Adipose tissue (tissue), 3 donors: Measurements from ENCODE around the gene PLD1. TPM values are rescaled to one million over a fixed set of nuclear protein-coding genes. Genes with fewer than 3 reads are reported as not detected.
A peak's percentile ranks its signal among the peaks of the same experiment; 100 is the strongest.

Source experiments
- H3K27ac ChIP-seq: one replicate; pipeline ENCODE4 v1.5.1; 2013; ENCODE audit warnings: low read depth, low read length
- WGBS, 3 donors: extraction: QIAGEN DNeasy Blood & Tissue Kit; methylation state at CpG; one replicate each; pipeline ENCODE4 v1.1.7; 2013; 5-methylcytosine and 5-hydroxymethylcytosine counted together
- polyA plus RNA-seq, 3 donors: library from polyadenylated mRNA; stranded (reverse); fragments of 200-250 nt; gene quantifications; one replicate each; pipeline ENCODE4 v1.2.3, GENCODE V29; 2013
- donor health status: healthy with polysubstance abuse.
- donor health status: Bipolar disorder and iron deficiency.
- donor health status: healthy.

Gene PLD1
- polyA plus RNA-seq, 3 donors, result 5.4 to 11.9 (median 10.6) TPM

DNA sequence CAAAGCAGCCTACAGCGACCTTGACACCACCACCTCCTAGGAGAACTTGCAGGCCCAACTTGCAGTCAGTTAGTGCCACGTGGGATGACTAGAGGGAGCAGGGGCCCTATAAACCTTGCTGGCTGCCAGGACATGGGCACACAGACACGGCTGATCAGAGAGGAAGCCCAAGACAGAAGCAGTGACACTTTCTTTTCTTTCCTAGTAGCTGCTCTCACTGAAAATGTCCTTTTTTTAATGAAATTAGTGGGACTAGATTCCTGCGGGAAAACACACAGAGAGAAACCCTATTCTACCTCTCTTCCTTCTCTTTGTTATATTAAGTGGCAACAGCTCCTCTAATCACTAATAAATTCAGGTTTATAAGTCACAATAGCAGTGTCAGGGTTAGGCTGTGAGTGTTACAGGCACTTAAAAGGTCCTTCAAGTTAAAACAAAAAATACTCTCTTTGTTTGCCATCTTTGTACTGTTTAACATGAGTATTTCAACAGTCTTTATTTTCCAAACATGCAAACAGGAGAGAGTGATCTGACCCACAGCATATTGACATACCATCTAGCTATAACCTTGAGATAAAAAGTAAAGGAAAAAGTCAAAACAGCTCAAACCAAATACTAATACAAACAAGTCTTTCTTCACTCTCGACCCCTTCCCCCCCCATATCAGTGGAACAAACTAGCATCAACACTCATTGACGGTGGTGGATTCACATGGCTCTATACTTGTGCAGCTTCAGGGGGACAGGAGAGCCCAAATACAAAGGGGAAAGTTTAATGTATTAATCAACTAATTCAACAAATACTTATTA lies 30.7 kb upstream of the PLD1 start:
- H3K27ac ChIP-seq, result no peak overlapping the region
- WGBS, 3 donors, result 49 to 72% (median 71%) methylated on average over 6 of the region's 6 CpGs

DNA sequence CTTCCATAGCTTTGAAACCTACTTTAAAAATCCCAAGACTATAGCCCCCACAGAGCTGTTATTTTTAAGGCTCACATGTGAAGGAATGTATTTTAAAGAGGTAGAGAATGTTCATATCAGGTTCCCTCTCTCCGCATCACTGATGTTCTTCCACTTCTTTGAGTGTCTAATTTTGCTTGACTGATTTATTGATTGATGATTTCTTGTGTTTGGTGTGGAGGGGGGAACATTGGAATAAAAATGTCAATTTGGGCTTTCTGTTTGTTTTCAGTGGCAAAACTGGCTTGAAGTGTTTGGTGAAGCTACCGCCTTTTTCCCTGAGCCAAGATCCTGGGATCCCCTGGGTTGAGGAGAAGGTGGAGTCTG lies 30.1 kb upstream of the PLD1 start:
- WGBS, 3 donors, result 91 to 96% (median 95%) methylated on average over 2 of the region's 2 CpGs
- H3K27ac ChIP-seq, result no peak overlapping the region

DNA sequence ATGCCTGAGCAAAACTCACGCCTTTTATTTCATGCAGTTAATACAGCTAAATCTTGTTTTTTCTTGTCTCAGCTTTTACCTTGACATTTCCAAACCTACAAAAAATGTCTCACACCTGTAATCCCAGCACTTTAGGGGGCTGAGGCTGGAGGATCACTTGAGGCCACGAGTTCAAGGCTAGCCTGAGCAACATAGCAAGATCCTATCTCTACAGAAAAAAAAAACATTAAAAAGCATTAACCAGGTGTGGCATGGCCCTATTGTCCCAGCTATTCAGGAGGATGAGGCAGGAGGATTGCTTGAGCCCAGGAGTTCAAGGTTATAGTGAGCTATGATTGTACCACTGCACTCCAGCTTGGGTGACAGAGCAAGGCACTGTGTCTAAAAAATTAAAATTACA lies 29.0 kb upstream of the PLD1 start:
- WGBS, 3 donors, result 82 to 97% (median 86%) methylated on average over 2 of the region's 2 CpGs
- H3K27ac ChIP-seq, result no peak overlapping the region

DNA sequence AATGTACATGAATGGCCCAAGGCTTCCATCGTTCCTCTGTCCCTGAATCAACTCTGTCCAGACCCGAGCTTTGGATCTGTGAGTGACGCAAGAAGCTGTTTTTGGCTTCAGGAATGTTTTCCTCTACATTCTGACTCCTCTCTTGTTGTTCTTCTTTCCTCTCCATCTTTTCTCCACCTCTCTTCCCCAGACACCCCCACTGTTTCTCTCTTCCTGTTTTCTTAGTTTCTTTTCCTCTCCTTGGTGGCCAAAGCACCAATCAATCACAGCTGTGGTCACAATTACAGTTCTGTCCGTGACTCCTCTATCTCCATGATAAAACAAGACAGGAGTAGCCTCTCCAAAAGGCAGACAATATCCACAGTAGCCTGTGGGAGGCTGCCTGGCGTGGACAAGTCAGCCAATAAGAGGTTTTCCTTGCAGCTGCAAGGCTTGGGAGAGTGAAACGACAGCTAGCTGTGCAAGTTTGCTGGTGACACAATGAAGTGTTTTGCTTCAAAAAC lies 28.0 kb upstream of the PLD1 start:
- no peak overlapping the region for H3K27ac ChIP-seq
- 20 to 40% (median 26%) methylated on average over 6 of the region's 6 CpGs for WGBS, 3 donors

DNA sequence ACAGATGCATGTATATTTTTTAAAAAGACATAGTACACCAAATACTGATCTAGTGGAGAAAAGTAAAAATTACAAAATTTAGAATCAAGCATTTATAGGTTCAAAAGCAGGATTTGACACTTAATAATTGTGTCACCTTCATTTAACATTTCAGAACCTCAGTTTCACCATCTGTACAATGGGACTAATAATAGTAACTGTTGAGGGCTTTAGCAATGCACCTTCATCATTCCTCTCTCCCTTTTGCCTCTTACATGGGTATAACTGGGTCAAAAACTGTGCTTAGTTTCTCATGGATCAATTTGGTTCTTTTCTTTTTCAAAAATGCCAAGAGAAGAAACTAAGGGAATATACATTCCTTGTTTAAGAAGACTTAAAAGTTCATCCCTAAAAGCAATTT lies 27.4 kb upstream of the PLD1 start:
- no peak overlapping the region for H3K27ac ChIP-seq

DNA sequence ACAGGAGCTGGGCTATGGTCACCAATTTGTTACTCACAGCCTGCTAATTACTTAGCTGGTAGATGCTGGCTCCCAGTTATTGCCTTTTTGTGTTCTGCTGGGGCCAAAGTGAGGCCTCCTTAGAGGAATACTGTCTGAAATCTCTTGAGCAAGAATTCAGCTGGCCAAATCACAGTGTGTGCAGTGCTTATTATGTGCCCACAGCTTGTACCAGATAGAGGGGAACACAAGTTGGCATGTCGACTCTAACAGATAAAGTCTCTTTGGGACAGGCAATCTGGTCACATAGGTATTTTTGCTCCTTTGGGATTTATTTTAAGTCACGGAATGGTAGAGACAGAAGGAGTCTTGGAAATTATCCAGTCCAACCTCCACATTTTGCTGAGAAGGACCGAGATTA lies 26.6 kb upstream of the PLD1 start:
- WGBS, 3 donors, result 86 to 95% (median 87%) methylated on average over 3 of the region's 3 CpGs
- H3K27ac ChIP-seq, result no peak overlapping the region

DNA sequence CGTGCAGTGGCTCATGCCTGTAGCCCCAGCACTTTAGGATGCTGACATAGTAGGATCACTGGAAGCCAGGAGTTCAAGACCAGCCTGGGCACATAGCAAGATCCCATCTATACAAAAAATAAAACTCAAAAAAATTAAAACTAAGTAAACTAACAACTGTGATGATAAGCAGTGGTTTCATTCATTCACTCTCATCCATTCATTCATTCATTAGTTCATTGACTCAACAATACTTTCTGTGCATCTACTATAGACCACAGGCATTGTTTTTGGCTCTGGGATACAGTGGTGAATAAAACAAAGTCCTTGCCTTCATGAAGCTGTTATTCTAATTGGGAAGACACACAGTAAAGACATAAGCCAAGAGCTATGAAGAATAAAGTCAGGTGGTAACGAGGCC lies 25.3 kb upstream of the PLD1 start:
- H3K27ac ChIP-seq, result no peak overlapping the region
- WGBS, 3 donors, result 87% methylated on average over 2 of the region's 2 CpGs

DNA sequence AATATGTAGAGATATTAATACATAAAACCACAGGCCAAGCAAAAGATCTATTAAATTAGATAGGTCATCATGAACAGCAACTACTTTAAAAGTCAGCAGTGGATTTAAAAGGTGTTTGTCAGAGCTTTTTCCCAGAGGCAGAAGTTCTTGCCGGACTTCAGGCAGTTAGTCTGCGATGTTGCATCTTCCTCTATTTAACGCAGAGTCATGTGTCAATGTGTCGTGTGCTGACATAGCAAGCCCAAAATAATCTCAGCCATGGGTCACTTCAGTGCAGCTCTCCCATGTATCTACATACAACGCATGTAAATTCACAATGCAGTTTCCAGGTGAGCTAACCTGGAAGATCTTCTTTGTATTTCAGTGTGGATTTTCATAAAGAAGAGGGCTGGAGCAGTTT lies 24.8 kb upstream of the PLD1 start:
- 53 to 92% (median 60%) methylated on average over 5 of the region's 5 CpGs for WGBS, 3 donors
- H3K27ac ChIP-seq, result no peak overlapping the region

DNA sequence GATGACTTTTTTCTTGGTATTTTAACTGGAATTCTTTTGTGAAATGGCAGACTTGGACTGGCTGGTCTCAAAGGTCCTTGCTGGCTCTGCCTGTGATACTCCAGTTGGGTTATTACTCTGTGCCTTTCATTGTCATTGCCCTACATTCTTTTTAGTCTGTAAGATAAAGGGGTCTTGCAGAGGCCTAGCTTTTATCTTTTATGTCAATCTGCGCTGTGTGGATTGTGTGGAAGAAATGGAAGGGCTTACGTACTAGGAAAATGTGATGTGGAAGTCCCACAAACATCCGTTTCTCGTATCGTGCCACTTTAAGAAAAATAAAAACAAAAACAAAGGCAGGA lies 24.1 kb upstream of the PLD1 start:
- WGBS, 3 donors, result 55 to 86% (median 68%) methylated on average over 5 of the region's 5 CpGs
- no peak overlapping the region for H3K27ac ChIP-seq

DNA sequence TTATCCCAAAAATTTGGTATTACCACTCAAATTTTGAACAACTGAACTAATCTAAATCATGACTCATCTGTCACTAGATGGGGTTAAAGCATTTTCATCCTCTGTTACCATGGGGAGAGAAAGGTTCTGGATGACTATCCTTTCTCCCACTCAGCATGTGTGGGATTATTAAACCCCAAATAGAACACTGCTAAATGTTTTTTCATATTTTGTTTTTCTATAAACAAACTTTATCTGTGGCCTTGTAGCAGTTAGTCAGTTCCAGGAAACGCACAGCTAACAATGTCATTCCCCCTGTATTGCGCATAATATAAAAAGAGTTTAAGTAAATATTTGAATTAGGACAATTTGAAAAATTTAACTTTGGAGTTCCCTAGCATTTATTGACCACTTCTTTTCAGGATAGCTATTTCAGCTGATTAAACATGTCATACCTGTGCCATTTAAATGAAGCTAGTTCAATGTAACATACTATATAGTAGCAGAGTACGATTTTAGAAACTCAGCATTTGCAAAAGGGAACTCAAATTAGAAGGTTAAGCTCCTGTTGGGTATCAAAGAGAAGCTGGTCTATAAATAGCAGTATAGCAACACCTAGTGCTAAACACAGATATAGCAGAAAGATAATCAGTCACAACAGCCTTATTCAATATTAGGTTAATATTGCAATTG lies 23.6 kb upstream of the PLD1 start:
- no peak overlapping the region for H3K27ac ChIP-seq
- 19 to 40% (median 37%) methylated on average over 3 of the region's 3 CpGs for WGBS, 3 donors

DNA sequence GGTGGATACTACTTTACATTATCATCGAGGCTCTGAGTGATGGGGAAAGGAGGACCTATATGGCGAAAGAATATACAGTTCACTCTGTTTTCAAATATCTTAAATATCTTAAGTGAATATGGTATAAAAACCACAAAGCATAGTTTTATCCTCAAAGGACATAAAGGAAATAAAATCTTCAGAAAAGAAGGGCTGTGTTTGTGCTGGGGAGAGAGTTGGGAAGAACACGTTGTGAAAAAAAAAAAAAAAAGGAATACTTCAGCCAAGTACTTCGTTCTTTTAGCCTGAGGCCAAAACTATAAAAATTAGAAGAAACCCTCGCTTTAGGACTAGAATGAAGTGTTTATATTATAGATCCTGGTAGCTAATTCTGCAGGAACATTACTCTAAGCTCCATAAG lies 22.7 kb upstream of the PLD1 start:
- H3K27ac ChIP-seq, result no peak overlapping the region
- WGBS, 3 donors, result 65 to 78% (median 73%) methylated on average over 5 of the region's 5 CpGs

DNA sequence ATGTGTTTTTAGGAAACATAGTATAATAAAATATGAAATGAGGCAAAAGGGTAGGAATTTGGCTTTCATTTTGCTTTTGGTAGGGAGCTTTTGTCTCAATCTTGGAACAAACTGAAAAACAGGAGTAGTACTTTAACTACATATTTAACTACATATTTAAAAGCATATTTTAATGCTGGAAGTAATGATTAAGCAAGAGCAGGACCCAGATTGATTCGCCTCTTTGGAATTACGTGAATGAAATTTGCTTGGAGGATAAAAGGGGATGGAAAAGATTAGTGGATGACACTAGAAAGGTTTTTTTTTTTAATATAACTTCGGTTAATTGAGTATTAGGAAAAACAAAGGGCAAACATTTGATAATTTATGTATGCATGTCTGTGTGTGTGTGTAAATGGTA lies 21.7 kb upstream of the PLD1 start:
- 54 to 66% (median 62%) methylated on average over 3 of the region's 3 CpGs for WGBS, 3 donors
- no peak overlapping the region for H3K27ac ChIP-seq

DNA sequence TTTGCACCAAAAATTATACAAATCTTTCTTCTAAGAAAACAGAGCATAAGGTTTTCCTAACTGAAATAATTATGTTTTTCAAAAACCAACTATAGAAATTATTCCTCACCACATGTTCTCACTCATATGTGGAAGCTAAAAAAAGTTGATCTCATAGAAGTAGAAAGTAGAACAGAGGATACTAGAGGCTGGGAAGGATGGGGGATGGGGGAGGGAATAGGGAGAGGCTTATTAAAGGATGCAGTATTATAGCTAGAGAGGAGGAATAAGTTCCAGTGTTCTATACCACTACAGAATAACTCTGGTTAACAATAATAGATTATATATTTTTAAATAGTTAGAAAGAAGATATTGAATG lies 20.2 kb upstream of the PLD1 start:
- no peak overlapping the region for H3K27ac ChIP-seq

DNA sequence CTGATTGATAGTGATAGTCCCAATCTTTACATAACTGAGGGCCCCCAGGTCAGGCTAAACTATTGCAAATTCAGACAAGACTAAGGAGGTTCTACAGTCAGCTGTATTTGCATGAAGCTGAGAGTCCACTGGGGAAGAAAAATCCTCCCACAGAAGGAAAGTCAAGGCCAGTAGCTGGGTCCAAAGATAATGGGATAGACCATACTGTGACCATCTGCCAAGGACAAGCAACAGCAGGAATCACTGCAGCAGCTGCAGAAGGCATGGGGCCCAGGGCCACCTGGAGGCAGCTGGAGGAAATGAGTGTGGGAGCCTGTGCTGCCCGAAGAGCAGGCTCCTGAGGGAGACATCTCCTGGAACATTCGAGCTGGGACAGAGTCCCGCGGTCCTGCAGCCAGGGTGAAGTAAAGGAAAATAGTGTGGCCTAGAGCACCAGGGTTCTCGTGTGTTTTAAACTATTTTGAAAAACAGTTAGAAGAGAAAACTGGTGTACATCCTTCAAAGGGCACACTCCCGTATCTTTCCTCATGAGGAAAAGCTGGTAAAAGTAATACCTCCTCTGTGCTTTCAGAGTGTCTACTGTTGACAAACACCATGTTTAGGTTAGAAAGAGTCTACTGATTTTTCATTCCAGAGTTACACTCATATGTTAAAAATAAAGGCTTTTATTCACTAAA lies 19.7 kb upstream of the PLD1 start:
- 15 to 18% (median 16%) methylated on average over 6 of the region's 6 CpGs for WGBS, 3 donors
- no peak overlapping the region for H3K27ac ChIP-seq

DNA sequence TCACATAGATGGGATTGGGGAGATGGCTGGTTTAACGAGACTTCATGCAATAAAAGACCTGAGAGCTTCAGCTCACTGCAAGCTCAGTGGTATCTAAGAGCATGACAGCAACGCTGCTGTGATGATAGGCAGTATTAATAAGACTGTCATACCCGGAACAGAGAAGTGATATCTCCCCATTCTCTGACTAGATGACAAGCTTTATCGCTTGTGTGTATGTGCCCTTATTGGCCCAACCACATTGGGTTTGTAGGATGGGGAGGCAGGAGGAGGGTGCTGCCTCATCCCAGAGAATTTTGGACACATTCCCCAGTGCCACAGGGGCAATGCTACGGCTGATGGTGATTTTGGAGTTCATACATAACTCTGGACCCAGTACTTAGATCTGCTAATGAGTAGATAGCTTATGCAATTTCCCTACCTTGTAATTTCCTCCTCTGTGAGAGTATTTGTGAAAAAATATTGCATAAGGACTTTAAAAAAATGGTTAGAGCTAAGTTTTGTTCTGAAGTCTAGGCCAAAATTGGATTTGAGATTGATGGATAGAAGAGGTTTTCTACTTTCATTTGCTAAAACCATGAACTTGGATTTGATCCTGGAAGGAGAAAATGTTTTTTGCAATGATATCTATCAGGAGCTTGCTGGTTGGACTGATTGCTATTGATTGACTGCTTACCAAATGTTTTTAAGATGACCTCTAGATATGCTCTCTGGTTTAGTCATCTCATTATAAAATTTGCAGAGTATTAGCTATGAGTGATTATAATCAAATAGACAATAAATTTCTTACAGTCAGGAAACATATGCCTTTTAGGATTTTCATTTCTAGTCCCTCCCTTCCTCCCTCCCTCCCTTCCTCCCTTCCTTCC lies 18.9 kb upstream of the PLD1 start:
- H3K27ac ChIP-seq, result peak overlapping the region; percentile 59
- WGBS, 3 donors, result 45 to 90% (median 53%) methylated on average over 5 of the region's 5 CpGs

DNA sequence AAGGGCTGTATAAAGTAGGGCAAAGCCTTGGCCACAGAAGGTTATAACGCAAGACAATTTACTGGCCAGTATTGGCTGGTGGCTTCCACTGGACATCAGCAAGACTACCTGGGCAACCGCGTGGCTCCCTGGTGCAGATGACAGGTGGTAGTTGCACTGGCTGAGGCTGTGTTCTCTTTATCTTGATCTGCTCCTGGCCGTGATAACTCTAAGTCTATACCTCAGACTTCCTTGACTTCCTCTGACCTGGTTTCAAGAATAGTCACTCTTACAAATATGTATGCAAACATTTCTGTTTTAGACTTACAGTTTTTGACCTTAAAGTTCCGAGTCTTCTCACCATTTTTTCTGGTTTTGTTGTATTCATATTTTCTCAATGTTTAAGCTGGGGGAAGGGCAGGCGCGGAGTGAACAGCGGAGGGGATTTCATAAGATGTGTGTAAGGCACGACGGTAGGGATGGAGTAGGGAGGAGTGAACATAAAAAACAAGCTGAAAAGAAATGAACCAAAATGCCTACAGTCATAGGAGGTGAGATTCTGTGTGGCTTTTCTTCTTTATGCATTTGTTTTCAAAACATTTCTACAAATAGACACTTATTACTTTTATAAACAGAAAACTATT lies 17.7 kb upstream of the PLD1 start:
- no peak overlapping the region for H3K27ac ChIP-seq
- WGBS, 3 donors, result 62 to 83% (median 69%) methylated on average over 10 of the region's 10 CpGs

DNA sequence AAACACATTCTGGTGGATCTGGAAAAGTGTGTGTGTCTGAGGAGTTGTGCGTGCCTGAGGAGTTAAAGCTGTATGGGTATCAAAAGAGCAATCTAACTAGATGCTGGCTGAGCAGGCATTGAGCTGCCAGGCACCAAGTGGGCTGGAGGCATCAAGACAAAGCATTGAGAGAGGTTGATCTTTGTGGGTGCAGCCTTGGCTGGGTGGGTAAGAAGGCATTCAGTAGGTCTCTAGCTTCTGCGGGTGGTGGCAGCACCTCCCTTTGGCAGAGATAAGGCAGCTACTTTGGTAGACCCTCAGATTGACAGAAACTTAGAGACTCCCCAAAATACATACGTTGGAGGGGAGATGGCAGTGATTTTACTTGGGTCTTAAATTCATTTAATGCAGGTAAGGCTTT lies 17.1 kb upstream of the PLD1 start:
- WGBS, 3 donors, result 95 to 96% (median 95%) methylated on average over 3 of the region's 3 CpGs
- no peak overlapping the region for H3K27ac ChIP-seq

DNA sequence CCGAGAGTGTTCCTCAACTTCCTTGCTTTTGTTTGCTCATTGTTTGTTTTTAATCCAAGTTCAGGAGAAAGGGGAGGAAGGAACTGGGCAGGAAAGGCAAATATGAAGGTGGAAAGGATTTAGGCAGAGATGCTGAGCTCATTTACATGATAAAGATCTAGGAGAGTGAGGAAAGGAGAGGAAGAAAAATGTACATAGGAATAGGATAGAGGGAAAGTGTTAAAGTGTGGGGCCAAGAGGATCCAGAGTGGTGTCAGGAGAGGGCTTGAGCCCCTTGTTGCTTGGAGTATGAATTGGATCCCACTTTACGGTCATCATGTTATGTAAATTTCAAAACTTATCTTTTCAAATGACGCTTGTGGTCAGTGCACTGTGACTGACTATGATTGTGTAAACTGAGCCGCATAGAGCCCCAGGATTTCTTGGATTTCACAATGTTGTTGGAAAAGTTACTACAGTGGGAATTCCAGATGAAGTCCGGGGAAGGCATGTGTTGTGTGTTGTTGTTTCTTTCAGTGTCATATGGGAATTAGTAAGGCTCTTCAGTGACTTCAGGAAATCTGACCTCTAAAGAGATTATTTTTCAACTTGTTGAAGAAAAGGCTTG lies 15.0 kb upstream of the PLD1 start:
- H3K27ac ChIP-seq, result no peak overlapping the region
- whole genome bisulfite sequencing, 3 donors, result 40 to 69% (median 40%) methylated on average over 5 of the region's 5 CpGs
